ENCODE data around the gene GSDMA. TPM values are rescaled to one million over a fixed set of nuclear protein-coding genes. Genes with fewer than 3 reads are reported as not detected.

GSDMA gene
- total and polyA plus RNA-seq, 9 of the 15 experiments (the other 6 are each of a cell fraction or from before 2014, with no cell fraction given) = 0.04 to 0.13 (median 0.07) TPM; not detected in 2

DNA sequence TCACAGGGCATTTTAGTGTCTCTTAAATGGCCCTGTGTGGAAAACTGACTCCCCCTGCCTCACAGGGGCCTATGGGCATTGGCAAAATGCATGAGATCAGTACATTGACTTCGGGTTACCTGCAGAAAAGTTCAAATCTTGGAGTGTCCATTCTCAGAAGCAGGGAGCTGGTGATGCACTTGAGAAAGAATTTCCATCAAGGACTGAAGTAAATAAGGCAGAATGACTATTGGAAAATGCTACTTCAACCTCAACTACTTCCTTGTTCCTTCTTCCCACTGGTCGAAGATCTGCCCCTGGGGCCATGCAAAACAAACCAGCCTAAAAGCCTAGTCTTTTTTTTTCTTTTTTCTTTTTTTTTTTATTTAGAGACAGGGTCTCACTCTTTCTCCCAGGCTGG lies 13.8 kb upstream of the GSDMA start:
- Histone ChIP-seq H2AFZ (ENCODE audit: low read depth, low read length) (peak overlapping the region; percentile 2; the same call in 1 of the 2 replicates), H3K4me3 (no peak overlapping the region), H3K4me1 (replicated peaks in 1 of 2; ENCODE audit: control insufficient read depth in 2 of 2, insufficient read depth in 2 of 2, low read length in 2 of 2) (peaks cover 13 to 27% of the 10 kb centered on the region in 2 experiments; a peak in 4 of 5 replicates), H3K27ac (ENCODE audit: extremely low read depth, low read depth, low read length) (no peak overlapping the region), H3K27me3 (ENCODE audit: control insufficient read depth in 2 of 2, insufficient read depth in 2 of 2, low read length in 2 of 2) (peaks cover 1 to 4% of the 10 kb centered on the region in 2 experiments; a peak in 3 of 5 replicates), H3K9me3 (replicated peaks; ENCODE audit: control insufficient read depth, insufficient read depth, low read depth, low read length) (no peaks in the 10 kb centered on the region), H3K9me1 (ENCODE audit: control insufficient read depth, insufficient read depth, low read length) (no peaks in the 10 kb centered on the region), H3K9ac (ENCODE audit: insufficient read depth in 1 of 2, low read depth in 2 of 2, low read length in 2 of 2) (no peak overlapping the region), H3K4me2 (ENCODE audit: insufficient read depth, low read length) (no peak overlapping the region), H4K20me1 (replicated peaks; ENCODE audit: control insufficient read depth, insufficient read depth, low read length) (no peaks in the 10 kb centered on the region), H3K79me2 (ENCODE audit: control insufficient read depth, insufficient read depth, low read length) (no peaks in the 10 kb centered on the region), H3K36me3 (ENCODE audit: control insufficient read depth, insufficient read depth, low read length) (no peaks in the 10 kb centered on the region)
- 43% methylated on average over 2 of the region's 2 CpGs for WGBS (ENCODE audit: insufficient coverage, low coverage, missing lambda C conversion rate)
- no peak for ATAC-seq
- no peak for FAIRE-seq
- in situ Hi-C loops (cut with MboI) (no loop called here), intact Hi-C loops (cut with micrococcal nuclease) (no loop called here)
- no TSS peak for BruUV-seq (replicated peaks)
- CTCF ChIA-PET (ENCODE audit: low intra/inter-chr PET ratio) = no interaction called here
- no peak for TF ChIP-seq SIN3B (IDR thresholded peaks at IDR 0.05; ENCODE audit: low read depth)
- no peak for TF ChIP-seq NUFIP1 (IDR thresholded peaks at IDR 0.05; ENCODE audit: partially characterized antibody)
- no peak for TF ChIP-seq ZC3H8 (IDR thresholded peaks at IDR 0.05)
- TF ChIP-seq, protein P1, sequence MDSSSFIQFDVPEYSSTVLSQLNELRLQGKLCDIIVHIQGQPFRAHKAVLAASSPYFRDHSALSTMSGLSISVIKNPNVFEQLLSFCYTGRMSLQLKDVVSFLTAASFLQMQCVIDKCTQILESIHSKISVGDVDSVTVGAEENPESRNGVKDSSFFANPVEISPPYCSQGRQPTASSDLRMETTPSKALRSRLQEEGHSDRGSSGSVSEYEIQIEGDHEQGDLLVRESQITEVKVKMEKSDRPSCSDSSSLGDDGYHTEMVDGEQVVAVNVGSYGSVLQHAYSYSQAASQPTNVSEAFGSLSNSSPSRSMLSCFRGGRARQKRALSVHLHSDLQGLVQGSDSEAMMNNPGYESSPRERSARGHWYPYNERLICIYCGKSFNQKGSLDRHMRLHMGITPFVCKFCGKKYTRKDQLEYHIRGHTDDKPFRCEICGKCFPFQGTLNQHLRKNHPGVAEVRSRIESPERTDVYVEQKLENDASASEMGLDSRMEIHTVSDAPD (CRISPR knock-in tag; IDR thresholded peaks at IDR 0.05) = no peak
- TF ChIP-seq ZFP36 (IDR thresholded peaks at IDR 0.05; ENCODE audit: low read depth, low read length, partially characterized antibody) = no peak
- TF ChIP-seq, protein P2, sequence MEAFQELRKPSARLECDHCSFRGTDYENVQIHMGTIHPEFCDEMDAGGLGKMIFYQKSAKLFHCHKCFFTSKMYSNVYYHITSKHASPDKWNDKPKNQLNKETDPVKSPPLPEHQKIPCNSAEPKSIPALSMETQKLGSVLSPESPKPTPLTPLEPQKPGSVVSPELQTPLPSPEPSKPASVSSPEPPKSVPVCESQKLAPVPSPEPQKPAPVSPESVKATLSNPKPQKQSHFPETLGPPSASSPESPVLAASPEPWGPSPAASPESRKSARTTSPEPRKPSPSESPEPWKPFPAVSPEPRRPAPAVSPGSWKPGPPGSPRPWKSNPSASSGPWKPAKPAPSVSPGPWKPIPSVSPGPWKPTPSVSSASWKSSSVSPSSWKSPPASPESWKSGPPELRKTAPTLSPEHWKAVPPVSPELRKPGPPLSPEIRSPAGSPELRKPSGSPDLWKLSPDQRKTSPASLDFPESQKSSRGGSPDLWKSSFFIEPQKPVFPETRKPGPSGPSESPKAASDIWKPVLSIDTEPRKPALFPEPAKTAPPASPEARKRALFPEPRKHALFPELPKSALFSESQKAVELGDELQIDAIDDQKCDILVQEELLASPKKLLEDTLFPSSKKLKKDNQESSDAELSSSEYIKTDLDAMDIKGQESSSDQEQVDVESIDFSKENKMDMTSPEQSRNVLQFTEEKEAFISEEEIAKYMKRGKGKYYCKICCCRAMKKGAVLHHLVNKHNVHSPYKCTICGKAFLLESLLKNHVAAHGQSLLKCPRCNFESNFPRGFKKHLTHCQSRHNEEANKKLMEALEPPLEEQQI (IDR thresholded peaks at IDR 0.05) = no peak
- no peak for TF ChIP-seq LARP7 (IDR thresholded peaks at IDR 0.05)
- no peak for DNase-seq (ENCODE audit: extremely low read depth in 1 of 4, low spot score in 3 of 4)
- POLR2A ChIA-PET = no interaction called here

Data from K562 (cell line).